ENCODE results near the gene PSMD2.
"Not testable (repeated sequence)": the region's sequence is repeated elsewhere in the genome, so short reads cannot be mapped to it uniquely, and the experiment has no call there.

PSMD2 gene

DNA sequence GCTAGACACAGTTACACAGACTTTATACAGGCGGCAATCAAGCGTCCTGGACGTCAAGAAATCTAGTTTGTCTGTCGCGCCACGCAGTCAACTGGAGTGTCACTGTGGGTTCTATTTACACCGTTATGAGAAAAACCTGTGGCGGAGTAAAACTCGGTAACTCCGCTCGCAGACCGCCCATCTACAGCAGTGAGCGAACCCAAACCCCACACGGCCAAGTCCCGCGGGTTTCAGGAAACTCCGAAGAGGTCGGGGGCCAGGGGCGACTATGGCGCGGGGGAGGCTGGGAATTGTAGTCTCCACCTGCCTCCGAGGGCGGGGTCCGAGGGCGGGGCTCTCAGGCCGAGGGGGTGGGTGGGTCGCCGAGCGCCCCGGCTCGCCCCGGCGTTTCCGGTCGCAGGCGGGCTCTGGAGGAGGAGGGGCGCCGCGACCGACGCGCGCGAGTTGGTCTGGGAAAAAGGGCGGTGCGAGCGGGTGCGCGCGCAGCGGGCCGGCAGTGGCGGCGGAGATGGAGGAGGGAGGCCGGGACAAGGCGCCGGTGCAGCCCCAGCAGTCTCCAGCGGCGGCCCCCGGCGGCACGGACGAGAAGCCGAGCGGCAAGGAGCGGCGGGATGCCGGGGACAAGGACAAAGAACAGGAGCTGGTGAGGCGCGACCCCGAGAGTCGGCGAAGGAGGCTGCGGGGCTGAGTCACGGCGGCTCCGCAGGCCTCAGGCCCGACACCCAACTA lies at the start of gene PSMD2:
TSS of gene PSMD2 (plus strand) at position 483 of the 729 bp plus-strand sequence. CDS start at position 509, 26 bp downstream.
- peak; percentile 96 for DNase-seq

DNA sequence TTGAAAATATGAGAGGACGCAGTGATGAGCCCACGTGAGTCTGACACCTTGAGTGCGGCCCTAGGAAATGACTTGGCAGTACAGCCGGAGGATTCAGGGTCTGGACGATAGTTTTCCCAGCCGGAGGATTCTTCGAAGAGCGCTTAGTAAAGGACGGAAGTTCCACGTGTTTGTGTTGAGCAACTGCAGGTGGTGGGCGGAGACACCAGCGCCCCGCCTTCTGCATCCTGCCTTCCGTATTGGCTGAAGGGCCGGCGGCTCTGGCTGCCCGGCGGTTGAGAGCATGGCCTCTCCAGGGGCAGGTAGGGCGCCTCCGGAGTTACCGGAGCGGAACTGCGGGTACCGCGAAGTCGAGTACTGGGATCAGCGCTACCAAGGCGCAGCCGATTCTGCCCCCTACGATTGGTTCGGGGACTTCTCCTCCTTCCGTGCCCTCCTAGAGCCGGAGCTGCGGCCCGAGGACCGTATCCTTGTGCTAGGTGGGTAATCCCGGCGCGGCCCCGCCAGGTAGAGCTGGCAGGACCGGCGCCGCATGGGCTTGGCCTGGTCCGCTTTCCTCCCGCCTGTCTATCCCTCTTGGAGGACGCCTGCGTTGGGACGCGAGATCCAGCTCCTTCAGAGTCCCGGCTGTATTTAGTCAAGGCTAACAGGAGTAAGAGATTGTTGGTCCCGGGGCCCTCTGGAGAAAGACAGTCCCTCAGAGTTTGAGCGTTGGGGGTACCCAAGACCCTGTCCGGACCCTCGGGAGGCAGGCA lies 49.5 kb upstream of the PSMD2 start, which contains the start of gene EEF1AKMT4:
TSS of gene EEF1AKMT4 (plus strand) at position 261 of the 755 bp plus-strand sequence. CDS start at position 284, 23 bp downstream.
- DNase-seq = peak; percentile 100

DNA sequence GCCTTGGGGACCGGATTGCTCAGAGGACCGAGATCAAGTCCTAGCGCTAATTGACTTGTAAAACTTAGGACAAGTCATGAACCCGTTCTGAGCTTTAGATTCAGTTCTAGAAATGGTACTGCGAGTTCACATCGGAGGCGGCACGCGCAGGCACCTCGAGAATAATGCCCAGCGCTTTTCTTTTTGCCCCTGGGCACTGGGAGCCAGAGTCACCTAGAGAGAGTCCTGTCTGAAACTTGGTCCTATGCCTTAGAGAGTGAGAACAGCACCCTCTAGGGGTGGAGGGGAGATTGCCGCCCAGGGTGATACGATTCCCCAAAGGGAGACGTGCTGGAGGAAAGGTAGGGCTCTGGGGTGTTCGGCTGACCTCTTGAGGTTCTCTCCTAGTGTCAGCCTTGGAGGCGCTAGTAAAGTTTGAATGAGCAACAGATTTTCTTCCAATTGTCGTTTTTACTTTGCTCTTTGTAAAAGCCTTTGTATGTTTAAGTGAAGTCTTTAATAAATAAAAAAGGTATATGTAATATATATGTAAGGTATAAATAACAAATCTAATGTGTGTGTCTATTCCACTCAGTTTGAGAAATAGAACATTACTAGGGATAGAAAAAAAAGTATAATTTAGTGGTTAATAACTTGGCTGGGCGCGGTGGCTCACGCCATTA lies 48.7 kb upstream of the PSMD2 start:
- peak; percentile 91 for DNase-seq

DNA sequence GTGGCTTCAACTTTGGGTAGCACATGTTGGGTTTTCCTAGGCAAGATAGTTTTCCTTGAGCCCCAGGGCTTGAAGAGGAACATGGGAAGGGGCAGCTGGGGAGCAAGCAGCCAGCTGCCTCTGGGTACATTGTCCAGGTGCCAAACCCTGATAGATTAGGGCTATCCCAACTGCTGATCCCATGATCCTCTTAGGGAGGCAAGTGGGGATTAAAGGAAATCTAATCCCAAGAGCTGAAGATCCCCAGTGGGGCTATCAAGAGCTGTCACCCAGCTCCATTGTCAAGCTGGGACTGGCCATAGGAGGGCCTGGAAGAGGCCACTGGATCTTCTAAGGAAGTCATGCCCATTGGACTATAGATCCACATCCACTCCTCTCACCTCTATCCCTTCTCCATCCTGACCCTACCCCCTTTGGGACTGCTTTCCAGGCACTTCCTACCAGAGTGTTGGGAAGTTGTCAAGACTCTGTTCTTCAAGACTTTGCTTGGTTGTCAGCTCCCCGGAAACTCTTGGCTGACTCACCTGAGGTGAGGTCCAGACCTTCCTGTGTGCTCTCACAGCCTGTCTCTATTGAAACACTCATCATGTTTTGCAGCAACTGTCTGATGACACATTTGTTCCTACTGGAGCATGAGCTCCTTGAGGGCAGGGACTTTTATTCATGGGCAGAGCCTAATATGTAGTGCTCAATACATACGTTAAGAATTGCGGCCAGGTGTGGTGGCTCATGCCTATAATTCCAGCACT lies 43.6 kb upstream of the PSMD2 start:
- no peak for DNase-seq

DNA sequence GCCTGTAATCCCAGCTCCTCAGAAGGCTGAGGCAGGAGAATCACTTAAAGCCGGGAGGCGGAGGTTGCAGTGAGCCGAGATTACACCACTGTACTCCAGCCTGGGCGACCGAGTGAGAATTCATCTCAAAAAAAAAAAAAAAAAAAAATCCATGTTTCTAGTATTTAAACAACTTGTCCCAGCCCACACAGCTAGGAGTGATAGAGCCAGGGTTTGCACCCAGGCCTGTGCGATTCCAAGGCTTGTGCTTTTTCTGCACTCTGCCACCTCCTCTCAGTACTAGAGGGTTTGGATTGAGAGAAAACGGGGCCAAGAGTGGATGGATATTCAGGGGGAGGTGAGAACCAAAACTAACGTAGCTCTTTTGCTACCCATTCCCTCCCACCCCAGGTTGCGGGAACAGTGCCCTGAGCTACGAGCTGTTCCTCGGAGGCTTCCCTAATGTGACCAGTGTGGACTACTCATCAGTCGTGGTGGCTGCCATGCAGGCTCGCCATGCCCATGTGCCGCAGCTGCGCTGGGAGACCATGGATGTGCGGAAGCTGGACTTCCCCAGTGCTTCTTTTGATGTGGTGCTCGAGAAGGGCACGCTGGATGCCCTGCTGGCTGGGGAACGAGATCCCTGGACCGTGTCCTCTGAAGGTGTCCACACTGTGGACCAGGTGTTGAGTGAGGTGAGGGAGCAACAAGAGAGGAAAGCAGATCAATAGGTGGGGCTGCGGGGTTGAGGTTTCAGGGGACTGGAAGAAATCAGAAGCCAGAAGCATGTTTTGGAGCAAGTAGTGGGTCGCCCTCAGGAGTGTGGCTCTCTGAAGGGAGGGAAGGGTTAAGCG lies 41.7 kb upstream of the PSMD2 start:
- no peak for DNase-seq

DNA sequence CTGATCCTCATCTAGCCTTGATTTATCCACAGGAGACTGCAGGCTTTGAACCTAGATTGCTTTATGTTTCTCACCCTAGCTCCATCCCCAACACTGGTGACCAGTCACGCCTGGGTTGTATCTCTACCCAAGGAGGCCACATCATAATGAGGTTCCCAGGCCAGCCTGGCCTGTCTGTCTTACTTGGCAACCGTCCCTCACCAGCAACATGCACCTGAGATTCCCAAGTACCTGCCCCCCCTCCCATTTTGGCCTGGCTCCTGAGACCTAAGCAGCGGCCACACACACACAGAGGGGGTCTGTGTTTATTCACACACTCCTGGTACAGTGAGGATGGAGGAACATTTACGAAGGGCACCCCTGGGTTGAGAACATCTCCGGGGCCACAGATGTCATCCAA lies 40.1 kb upstream of the PSMD2 start:
- no peak for DNase-seq

DNA sequence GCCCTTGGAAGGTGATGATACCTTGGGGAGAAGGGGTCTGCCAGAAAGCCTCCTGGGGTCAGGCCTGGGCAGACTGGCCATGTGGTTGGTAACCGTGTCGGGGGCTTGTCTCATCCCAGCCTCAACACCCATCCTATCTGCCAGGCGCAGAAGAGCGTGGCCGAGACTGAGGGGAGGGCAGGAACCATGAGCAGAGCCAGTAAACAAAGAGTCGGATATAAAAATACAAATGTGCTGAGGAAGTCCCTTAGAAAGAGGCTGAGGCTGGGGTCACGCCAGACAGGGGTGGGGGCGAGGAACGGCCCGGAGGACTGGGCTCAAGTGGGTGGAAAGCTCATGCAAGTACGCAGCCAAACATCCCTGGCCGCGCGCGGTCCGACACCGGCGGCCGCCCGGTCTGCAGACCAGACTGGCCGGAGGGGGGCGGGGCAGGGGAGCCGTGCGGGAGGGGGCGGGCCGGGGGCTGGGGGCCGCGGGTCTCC lies 39.6 kb upstream of the PSMD2 start:
- no peak for DNase-seq

DNA sequence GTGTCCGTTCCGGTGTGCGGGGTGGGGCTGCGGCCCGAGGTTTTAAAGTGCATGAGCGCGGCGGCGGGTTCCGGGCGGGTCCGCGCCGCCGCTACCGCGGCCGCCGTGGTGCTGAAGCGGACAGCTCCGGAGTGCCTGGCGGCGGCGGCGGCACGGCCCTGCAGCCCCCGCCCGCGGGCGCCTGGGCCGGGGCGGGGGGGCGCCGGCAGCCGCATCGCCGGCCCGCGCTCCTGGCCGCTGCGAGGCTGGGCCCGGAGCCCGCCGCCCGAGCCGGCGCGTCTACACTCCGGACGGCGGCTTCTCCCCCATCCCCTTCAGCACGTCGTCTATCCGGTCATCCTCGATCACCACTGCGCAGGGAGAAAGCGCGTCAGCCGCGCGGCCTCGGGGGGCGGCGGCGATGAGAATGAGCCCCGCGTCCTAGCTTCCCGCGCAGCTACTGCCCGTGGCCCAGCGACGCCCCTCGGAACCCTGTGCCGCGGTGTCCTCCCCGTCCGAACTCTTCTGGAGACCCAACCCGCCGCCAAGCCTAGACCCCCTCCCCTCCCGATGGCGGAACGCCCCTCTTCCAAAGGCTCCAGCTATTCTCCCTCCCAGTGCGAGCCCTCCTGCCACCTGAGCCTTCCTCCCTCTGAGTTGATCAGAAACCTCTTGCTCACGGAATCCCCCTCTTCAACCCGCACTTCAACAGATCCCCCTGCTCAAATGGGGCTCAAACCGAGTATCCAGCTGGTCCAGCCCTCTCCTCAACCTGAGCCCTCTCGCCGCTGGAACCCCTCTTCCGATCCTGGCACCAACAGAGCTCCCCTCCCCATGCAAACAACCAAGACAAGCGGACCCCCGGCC lies 38.9 kb upstream of the PSMD2 start:
- no peak for DNase-seq

DNA sequence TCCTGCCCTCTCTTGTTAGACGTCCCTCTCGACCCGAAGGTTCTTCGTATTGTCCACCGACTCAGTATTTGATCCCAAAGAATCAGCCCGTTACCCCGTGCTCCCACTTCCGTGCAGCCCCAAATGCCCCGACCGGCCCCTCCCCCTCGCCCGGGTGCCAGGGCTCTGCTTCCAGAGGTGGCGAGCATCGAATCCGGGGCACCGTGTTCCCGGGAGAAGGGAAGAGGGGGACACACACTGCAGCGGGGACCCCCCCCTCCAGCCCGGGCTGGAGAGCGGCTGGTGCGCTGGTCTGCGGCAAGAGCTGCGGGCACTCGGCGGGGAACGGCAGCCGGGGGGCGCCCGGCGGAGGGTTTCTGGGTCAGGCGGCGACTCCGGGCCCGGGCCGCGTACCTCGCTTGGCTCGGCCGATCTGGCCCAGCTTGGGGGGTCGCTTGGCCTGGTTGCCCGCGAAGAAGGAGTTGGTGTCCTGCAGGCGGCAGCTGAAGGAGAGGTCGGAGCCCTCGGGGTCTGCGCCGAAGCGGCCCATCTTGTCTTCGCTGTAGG lies 38.2 kb upstream of the PSMD2 start:
- DNase-seq = no peak

DNA sequence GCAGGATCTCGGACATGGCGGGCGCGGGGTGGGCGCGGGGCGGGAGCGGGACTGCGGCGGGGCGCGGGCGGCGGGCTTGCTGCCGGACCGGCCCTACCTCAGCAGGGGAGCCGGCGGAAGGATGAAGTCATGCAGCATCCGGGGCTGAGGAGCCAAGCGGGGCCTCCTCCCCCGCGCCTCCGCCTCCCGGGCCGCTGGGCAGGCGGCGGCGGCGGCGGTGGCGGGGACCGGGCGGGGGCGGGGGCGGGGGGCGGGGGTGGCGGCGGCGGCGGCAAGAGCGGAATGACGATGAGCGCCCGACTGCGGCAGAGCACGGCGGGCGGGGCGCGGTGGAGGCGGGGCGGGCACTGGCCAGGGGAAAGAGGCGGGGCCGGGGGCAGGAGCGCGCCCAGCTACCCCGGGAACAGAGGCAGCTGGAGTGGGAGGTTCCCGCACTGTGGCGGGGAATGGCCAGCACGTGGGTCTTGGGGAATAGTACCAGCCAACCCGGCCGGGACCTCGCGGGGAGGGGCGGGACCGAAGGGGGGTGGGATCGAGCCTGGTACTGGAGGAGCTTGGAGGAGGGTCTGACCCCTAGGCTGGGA lies 37.7 kb upstream of the PSMD2 start, which contains the start of gene CAMK2N2:
TSS of gene CAMK2N2 (minus strand) at position 284 of the 584 bp plus-strand sequence. CDS start at position 16, 268 bp downstream.
- peak; percentile 92 for DNase-seq

DNA sequence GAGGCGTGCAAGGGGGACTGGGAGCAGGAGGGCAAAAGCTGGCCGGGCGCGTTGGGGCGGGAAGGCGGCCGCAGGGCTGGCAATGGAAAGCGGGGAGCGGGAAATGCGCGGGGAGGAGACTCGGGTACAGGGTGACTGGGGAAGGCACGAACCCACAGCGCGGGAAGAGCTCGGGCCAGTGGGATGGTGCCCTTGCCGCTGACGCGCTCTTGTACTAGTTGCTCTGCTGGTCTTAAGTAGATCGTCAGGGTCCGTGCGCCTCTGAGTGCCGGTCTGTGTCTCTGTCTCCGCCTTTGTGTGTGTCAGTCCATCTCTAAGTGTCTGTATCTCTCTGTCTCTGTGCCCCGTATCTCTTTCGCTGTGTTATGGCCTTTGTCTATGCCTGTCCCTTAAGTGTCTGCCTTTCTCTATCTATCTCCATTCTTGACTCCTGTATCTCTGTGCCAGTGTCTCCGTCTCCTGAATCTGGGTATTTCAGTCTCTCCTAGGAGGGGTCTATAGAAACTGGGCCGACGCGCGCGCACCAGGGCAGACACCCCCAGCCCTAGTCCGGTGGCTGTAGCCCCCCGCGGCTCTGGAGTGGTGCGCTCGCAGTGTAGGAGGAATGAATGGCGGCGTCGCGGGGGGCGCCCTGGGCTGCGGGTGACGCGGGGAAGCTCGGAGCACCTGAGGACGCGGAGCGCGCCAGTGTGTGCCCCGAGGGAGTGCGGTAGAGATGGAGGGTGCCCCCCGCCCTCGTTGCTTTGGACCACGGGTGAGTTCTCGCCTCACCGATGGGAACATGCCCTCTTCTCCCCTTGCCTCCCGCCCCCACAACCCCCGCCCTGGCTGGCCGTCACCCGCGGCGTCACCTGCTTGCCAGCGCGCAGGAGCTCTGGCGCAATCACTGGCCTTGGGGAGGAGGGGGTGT lies 36.9 kb upstream of the PSMD2 start:
- DNase-seq = peak; percentile 86

DNA sequence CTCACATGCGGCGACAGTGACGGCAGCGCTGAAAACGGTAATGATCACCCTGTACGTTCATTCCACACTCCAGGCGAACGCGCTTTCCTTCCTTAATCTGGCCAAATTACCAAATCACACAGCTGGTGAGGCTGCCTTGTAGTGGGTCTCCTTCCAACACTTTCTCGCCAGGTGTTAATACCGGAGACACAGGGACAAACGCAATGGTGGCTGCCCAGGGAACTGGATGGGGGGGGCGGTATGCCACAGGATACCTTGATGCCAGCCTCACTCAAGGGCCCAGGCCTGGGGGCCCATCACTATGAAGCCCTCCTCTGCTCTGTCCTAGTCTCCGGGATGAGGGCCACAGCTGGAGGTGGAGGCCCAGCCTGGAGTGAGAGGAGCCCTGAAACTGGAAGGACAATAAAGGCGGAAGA lies 36.3 kb upstream of the PSMD2 start:
- no peak for DNase-seq

DNA sequence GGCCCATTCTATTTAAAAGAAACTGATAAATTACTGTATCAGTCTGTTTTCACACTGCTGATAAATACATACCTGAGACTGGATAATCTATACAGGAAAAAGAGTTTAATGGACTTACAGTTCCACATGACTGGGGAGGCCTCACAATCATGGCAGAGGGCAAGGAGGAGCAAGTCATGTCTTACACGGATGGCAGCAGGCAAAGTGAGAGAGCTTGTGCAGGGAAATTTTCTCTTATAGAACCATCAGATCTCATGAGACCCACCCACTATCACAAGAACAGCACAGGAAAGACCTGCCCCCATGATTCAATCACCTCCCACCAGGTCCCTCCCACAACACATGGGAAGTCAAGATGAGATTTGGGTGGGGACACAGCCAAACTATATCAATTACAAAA lies 31.8 kb upstream of the PSMD2 start:
- not testable (repeated sequence) for DNase-seq

DNA sequence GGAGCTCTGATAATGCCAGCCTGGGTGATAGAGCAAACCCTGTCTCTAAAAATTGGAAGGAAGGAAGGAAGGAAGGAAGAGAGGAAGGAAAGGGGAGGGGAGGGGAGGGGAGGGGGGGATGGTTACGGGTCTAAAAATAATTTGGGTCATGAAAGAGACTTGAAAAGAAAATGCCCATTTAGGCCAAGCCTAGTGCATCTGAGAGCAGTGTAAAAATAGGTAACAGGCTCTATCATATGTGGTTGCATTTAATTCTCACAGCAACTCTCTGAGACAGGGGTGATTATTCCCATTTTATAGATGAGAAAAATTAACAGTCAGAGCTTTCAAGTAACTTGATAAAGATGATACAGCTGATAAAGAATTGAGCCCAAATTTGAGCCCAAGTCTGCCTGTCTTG lies 26.8 kb upstream of the PSMD2 start:
- no peak for DNase-seq

DNA sequence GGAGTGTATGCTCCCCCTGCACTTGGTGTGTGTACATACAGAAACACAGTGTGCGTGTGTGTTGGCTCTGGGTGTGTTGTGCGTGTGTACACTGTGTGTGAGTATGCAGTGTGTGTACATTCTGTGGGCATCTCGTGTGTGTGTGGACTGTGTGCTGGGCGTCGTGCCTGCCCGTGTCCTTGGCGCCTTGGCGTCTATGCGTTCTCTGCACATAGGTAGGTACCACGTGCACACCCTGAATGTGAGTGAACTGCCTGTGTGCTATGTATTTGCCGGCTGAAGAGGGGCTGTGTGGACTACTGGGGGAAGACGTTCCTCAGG lies 23.7 kb upstream of the PSMD2 start:
- no peak for DNase-seq

DNA sequence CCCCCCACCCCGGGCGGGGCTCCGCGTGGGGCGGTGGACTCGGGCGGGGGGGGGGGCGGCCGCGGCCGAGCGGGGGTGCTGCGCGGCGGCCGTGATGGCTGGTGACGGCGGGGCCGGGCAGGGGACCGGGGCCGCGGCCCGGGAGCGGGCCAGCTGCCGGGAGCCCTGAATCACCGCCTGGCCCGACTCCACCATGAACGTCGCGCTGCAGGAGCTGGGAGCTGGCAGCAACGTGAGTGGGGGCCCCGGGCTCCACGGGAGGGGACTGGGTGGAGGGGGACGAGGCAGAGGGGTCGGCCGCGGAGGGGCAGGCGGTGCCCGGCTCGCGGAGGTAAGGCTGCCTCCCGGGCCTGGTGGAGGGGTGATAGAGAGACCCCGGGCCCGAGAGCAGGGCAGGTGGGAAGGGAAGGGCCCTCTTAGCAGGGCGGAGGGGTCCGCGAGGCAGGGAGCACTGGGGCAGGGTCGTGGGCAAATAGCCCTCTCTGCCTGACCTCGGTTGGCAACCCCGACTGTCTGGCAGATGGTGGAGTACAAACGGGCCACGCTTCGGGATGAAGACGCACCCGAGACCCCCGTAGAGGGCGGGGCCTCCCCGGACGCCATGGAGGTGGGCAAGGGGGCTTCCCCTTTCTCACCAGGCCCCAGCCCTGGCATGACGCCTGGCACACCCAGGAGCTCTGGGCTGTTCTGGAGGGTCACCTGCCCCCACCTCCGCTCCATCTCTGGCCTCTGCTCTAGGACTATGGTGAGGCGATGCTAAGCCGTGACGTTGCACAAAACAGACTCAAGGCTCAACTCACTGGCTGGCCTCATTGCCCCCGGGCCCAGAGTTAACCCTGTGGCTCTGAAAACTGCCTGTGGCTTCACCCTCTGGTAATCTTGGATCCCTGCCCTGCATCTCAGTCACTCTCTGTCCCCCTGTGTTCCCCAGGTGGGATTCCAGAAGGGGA lies 22.8 kb upstream of the PSMD2 start, which contains the start of gene ECE2:
TSS of gene ECE2 (plus strand) at position 62 of the 950 bp plus-strand sequence. CDS start at position 194, 132 bp downstream.
- DNase-seq = no peak

DNA sequence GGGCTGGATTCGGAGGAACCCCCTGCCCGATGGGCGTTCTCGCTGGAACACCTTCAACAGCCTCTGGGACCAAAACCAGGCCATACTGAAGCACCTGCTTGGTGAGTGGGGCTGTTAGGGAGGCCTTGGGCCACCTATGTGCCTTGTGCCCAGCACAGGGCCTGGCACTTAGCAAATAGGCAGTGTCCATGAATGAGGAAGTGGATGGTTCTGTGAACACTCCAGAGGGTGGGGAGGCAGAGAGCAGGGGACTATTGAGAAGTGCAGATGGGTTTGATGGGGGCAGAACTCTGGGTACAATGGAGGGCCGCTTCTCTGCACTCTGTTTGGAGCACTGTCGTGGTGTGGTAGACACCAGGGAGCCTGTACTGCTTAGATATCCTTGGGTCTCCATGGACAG lies 21.7 kb upstream of the PSMD2 start:
- no peak for DNase-seq

DNA sequence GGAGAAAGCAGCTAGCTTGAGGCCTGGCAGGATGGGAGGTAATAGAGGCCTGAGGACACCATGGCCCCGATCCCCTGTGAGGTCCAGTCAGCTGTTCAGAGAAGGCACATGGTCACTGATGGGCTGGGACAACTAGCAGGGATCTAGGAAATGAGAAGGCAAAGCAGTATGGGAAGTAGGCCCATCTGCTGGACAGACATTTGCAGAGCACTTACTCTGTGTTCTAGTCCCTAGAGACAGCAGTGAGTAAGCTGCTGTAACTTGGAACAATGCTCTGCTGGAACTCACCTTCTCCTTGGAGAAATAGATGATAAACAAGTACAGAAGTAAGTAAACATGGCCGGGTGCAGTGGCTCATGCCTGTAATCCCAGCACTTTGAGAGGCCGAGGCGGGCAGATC lies 16.1 kb upstream of the PSMD2 start:
- no peak for DNase-seq
